ENCODE results near the gene HLA-DMB.

DNA sequence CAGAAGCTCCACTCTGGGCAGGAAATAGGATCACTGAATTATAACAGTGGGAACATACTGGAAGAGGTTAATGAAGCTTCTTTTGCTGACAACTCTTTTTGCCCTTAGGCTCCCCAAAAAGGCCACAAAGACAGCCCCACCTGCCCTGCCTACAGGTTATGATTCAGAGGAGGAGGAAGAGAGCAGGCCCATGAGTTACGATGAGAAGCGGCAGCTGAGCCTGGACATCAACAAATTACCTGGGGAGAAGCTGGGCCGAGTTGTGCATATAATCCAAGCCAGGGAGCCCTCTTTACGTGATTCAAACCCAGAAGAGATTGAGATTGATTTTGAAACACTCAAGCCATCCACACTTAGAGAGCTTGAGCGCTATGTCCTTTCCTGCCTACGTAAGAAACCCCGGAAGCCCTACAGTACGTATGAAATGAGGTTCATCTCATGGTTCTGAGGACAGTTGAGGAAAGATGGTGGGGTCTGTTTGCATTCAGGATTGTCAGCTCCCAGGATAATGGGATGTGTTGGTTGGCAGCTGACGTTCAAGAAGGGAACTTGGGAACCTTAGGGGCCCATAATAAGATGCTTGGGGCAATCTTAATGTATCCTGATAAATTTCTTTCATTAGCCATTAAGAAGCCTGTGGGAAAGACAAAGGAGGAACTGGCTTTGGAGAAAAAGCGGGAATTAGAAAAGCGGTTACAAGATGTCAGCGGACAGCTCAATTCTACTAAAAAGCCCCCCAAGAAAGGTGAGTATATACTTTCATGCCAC, 39.1 kb upstream of the HLA-DMB start:
- no peak for TF ChIP-seq ZNF8 (CRISPR knock-in tag; IDR thresholded peaks at IDR 0.05)
- no peak for TF ChIP-seq ZFP3 (CRISPR knock-in tag; IDR thresholded peaks at IDR 0.05)
- no peak for TF ChIP-seq ARNTL (CRISPR knock-in tag; IDR thresholded peaks at IDR 0.05; ENCODE audit: borderline replicate concordance, low read depth)
- TF ChIP-seq CSRNP3 (CRISPR knock-in tag; IDR thresholded peaks at IDR 0.05): no peak
- no peak for TF ChIP-seq SNAI2 (CRISPR knock-in tag; IDR thresholded peaks at IDR 0.05)
- TF ChIP-seq GLIS3 (CRISPR knock-in tag; IDR thresholded peaks at IDR 0.05): no peak
- no peak for TF ChIP-seq PATZ1 (CRISPR knock-in tag; IDR thresholded peaks at IDR 0.05; ENCODE audit: borderline replicate concordance)
- no peak for TF ChIP-seq RARB (CRISPR knock-in tag; IDR thresholded peaks at IDR 0.05)
- TF ChIP-seq TCF4 (CRISPR knock-in tag; IDR thresholded peaks at IDR 0.05; ENCODE audit: borderline replicate concordance): no peak
- no peak for TF ChIP-seq ESRRG (CRISPR knock-in tag; IDR thresholded peaks at IDR 0.05)
- TF ChIP-seq ZFP30 (CRISPR knock-in tag; IDR thresholded peaks at IDR 0.05): no peak
- no peak for TF ChIP-seq TSHZ2 (CRISPR knock-in tag; IDR thresholded peaks at IDR 0.05)
- TF ChIP-seq ZNF70 (CRISPR knock-in tag; IDR thresholded peaks at IDR 0.05): no peak

Measured in SK-N-SH treated with all-trans-retinoic acid at 6 μM for 48 hours (cell line).